Pulmonary artery endothelial cell (primary cell): Measurements from ENCODE around the gene CNTF. TPM values are rescaled to one million over a fixed set of nuclear protein-coding genes. Genes with fewer than 3 reads are reported as not detected.

Source experiments
- DNase-seq: peaks from one replicate; pipeline ENCODE4 v3.0.0-alpha.2; 2011; ENCODE audit warnings: low read depth, low spot score
- total RNA-seq: library from RNA; depleted of rRNA; stranded (reverse); fragments of >200 nt; gene quantifications from 2 replicates; pipeline ENCODE4 v1.2.3, GENCODE V29; 2014

The CNTF gene
- total RNA-seq, 1 donor from 2014 or later, result 1.6 TPM

- no peak for DNase-seq
Measured at GRCh38 chr11:58606930-58607714, 15.3 kb upstream of the CNTF start.

- no peak for DNase-seq
Measured at GRCh38 chr11:58608331-58608730, 14.1 kb upstream of the CNTF start.

- no peak for DNase-seq
Measured at GRCh38 chr11:58609723-58610122, 12.7 kb upstream of the CNTF start.

GRCh38 chr11:58613228-58613627 lies 9.2 kb upstream of the CNTF start:
- no peak for DNase-seq

GRCh38 chr11:58615559-58615958 lies 6.9 kb upstream of the CNTF start:
- no peak for DNase-seq

GRCh38 chr11:58616594-58616993 lies 5.9 kb upstream of the CNTF start:
- DNase-seq, result peak; percentile 26

- DNase-seq, result no peak
Measured at GRCh38 chr11:58617976-58618557, 4.4 kb upstream of the CNTF start.

GRCh38 chr11:58621586-58622262 lies 741 bp upstream of the CNTF start:
- no peak for DNase-seq

- DNase-seq, result no peak
Measured at GRCh38 chr11:58625086-58625485, 2.6 kb downstream of the CNTF start.

GRCh38 chr11:58625826-58626460 lies 3.5 kb downstream of the CNTF start:
- no peak for DNase-seq

- DNase-seq, result no peak
Measured at GRCh38 chr11:58626934-58627483, 4.5 kb downstream of the CNTF start.

- DNase-seq, result no peak
Measured at GRCh38 chr11:58628446-58628845, 6.0 kb downstream of the CNTF start.

- DNase-seq, result no peak
Measured at GRCh38 chr11:58629857-58630256, 7.4 kb downstream of the CNTF start.

GRCh38 chr11:58631378-58631777 lies 8.9 kb downstream of the CNTF start:
- DNase-seq, result no peak

GRCh38 chr11:58632510-58632909 lies 10.0 kb downstream of the CNTF start:
- DNase-seq, result no peak

- no peak for DNase-seq
Measured at GRCh38 chr11:58636587-58636986, 14.1 kb downstream of the CNTF start.

GRCh38 chr11:58637371-58637770 lies 14.9 kb downstream of the CNTF start:
- DNase-seq, result no peak

- DNase-seq, result no peak
Measured at GRCh38 chr11:58639103-58639502, 16.6 kb downstream of the CNTF start.

GRCh38 chr11:58639669-58640068 lies 17.2 kb downstream of the CNTF start:
- DNase-seq, result no peak

- no peak for DNase-seq
Measured at GRCh38 chr11:58640386-58641023, 18.0 kb downstream of the CNTF start.

GRCh38 chr11:58641341-58641740 lies 18.9 kb downstream of the CNTF start:
- DNase-seq, result no peak
